GM10266 (cell line): Measurements from ENCODE around the gene WDR82.

Experiments used
- DNase-seq: peaks from one replicate; pipeline ENCODE4 v3.0.0; 2012; ENCODE audit errors: extremely low spot score
- CTCF ChIP-seq: IDR thresholded peaks from 2 replicates; pipeline ENCODE4 v1.5.1; 2012; ENCODE audit warnings: mild to moderate bottlenecking, low read depth; ENCODE audit not compliant: control insufficient read depth, insufficient read depth; ENCODE audit errors: missing control alignments

Gene WDR82

GRCh38 chr3:52314489-52314888 is 36.0 kb upstream of the WDR82 start:
- no peak for DNase-seq

GRCh38 chr3:52313774-52314188 is 35.3 kb upstream of the WDR82 start:
- DNase-seq, result peak; percentile 89
- no peak for TF ChIP-seq CTCF

More at GRCh38 chr3:52314489-52314888, 36.0 kb upstream of the WDR82 start:
- TF ChIP-seq CTCF, result no peak

GRCh38 chr3:52313188-52313773 is 34.8 kb upstream of the WDR82 start:
- DNase-seq, result no peak
- no peak for TF ChIP-seq CTCF

- DNase-seq, result no peak
- TF ChIP-seq CTCF, result no peak
Measured at GRCh38 chr3:52311576-52312119, 33.2 kb upstream of the WDR82 start.

- peak; percentile 80 for DNase-seq
- peak; percentile 4 for TF ChIP-seq CTCF
Measured at GRCh38 chr3:52310861-52311575, 32.6 kb upstream of the WDR82 start.

- DNase-seq, result no peak
- TF ChIP-seq CTCF, result no peak
Measured at GRCh38 chr3:52308308-52308707, 29.9 kb upstream of the WDR82 start.

GRCh38 chr3:52306978-52307377 is 28.5 kb upstream of the WDR82 start:
- no peak for TF ChIP-seq CTCF
- no peak for DNase-seq
